Aorta (tissue), 5 donors: Measurements from ENCODE around the gene GAN. TPM values are rescaled to one million over a fixed set of nuclear protein-coding genes. Genes with fewer than 3 reads are reported as not detected.

Experiments used
- ATAC-seq: fragments of 200-7000 bp; cut with Tn5 transposase; one replicate; pipeline ENCODE4 v1.9.1; 2022; ENCODE audit warnings: moderate library complexity; ENCODE audit not compliant: low FRiP score
- DNase-seq, 2 donors: peaks; one replicate each; pipeline ENCODE4 v3.0.0-alpha.2; 2020
- H3K27ac ChIP-seq, 2 donors: one replicate each; pipeline ENCODE4 v1.5.1; 2013; ENCODE audit warnings: low read length in 2 of 2, mild to moderate bottlenecking in 2 of 2, moderate library complexity in 2 of 2, control low read depth in 1 of 2, inconsistent platforms in 1 of 2, low read depth in 1 of 2
- H3K27me3 ChIP-seq, 2 donors: one replicate each; pipeline ENCODE4 v1.6.1; 2013; ENCODE audit warnings: control low read depth in 1 of 2, low read length in 1 of 2, mild to moderate bottlenecking in 1 of 2, moderate library complexity in 1 of 2; ENCODE audit not compliant: insufficient read depth in 2 of 2, control insufficient read depth in 1 of 2
- H3K36me3 ChIP-seq, 2 donors: one replicate each; pipeline ENCODE4 v1.6.1; 2013; ENCODE audit warnings: control low read depth in 1 of 2, low read length in 1 of 2, mild to moderate bottlenecking in 1 of 2; ENCODE audit not compliant: insufficient read depth in 2 of 2, control insufficient read depth in 1 of 2
- H3K4me1 ChIP-seq, 2 donors: one replicate each; pipeline ENCODE4 v1.6.1; 2013; ENCODE audit warnings: low read length in 2 of 2, control low read depth in 1 of 2, mild to moderate bottlenecking in 1 of 2, moderate library complexity in 1 of 2; ENCODE audit not compliant: insufficient read depth in 2 of 2, control insufficient read depth in 1 of 2
- H3K4me3 ChIP-seq, 2 donors: one replicate each; pipeline ENCODE4 v1.5.1; 2013; ENCODE audit warnings: low read length in 2 of 2, control low read depth in 1 of 2, mild to moderate bottlenecking in 1 of 2
- H3K9me3 ChIP-seq: one replicate; pipeline ENCODE4 v1.6.1; 2013; ENCODE audit warnings: mild to moderate bottlenecking, low read length; ENCODE audit not compliant: control insufficient read depth
- WGBS, 2 donors: extraction: QIAGEN DNeasy Blood & Tissue Kit; methylation state at CpG; one replicate each; pipeline ENCODE4 v1.1.7; 2013; 5-methylcytosine and 5-hydroxymethylcytosine counted together
- intact Hi-C, 2 donors: fragments of 100-400 bp; cut with DNase I; formaldehyde crosslinking; loops; one replicate each; pipeline versions ENCODE4 v1.14.2 to v1.15.0; 2022
- long read RNA-seq, 2 donors: library from polyadenylated mRNA; unstranded; transcript quantifications; one replicate each; pipeline ENCODE4 v2.0.0, GENCODE V29; 2020 to 2021
- polyA plus RNA-seq, 2 donors: library from polyadenylated mRNA; stranded (reverse); fragments of 200-250 nt; gene quantifications; one replicate each; pipeline ENCODE4 v1.2.3, GENCODE V29; 2013
- total RNA-seq, 2 donors: library from RNA; stranded (reverse); fragmentation: NEBNext Ultra II Directional; extraction: Animal tissue kit (Norgen Biotek cat#: 25700); gene quantifications; one replicate each; pipeline ENCODE4 v1.2.1, GENCODE V29; 2021
- donor health status: healthy with polysubstance abuse.
- donor health status: Bipolar disorder and iron deficiency.
- donor health status: DM: no; HTN: no; CAD: no.
- donor health status: DM: no; HTN: no; CAD: no.
- donor health status: DM: yes; HTN: yes; CAD: no.

The GAN gene
- total RNA-seq (10 to 100 TPM; 11.5 to 11.9 TPM), polyA plus RNA-seq (1 to 10 TPM in 1 of 2 donors, under 1 TPM in 1; 0.87 to 1.5 TPM)
- long read RNA-seq, donor 1, partial matches to known transcripts = 0 of 8 reads
- long read RNA-seq, donor 1, other reads (novel, unspliced or antisense) = 8 of 8 reads
- long read RNA-seq, donor 2, full-length matches to known transcripts = 1 of 7 reads
- long read RNA-seq, donor 2, partial matches to known transcripts = 0 of 7 reads
- long read RNA-seq, donor 2, other reads (novel, unspliced or antisense) = 6 of 7 reads

GRCh38 chr16:81314603-81315270 lies at the start of gene GAN:
Gene GAN, plus strand, starts transcription at chr16:81314962. Its CDS starts 152 bp downstream, at chr16:81315114.
- Histone ChIP-seq H3K27ac (peak within 1 kb of the TSS in 1 of 2 donors; percentile 88), H3K27me3 (no peaks in the 10 kb centered on the region), H3K4me3 (peak within 1 kb of the TSS; percentile 86 to 93), H3K4me1 (peaks cover 0 to 3% of the 10 kb centered on the region in 2 donors), H3K9me3 (no peaks in the 10 kb centered on the region), H3K36me3 (no peaks in the 10 kb centered on the region)
- intact Hi-C loops = loop anchor here (10.0 kb wide), 3 partner anchors 130 to 280 kb away; partner anchors contain the start of genes GCSH (in 2 of the 2) and ATMIN (in 1 of the 2)
- DNase-seq (peak; percentile 97 to 98), ATAC-seq (peak; percentile 98)
- WGBS, 2 donors = 0% methylated on average over 60 to 75 of the region's 75 CpGs

GRCh38 chr16:81265052-81265451 lies 49.7 kb upstream of the GAN start:
- Histone ChIP-seq H3K4me1 (no peaks in the 10 kb centered on the region), H3K4me3 (no peak overlapping the region), H3K9me3 (no peaks in the 10 kb centered on the region), H3K27me3 (no peaks in the 10 kb centered on the region), H3K36me3 (no peaks in the 10 kb centered on the region), H3K27ac (no peak overlapping the region)
- no peak for DNase-seq
- no peak for ATAC-seq
- 93 to 97% methylated on average over 2 of the region's 2 CpGs for WGBS, 2 donors
- intact Hi-C loops = no loop called here

GRCh38 chr16:81265658-81266451 lies 48.9 kb upstream of the GAN start:
- H3K9me3 ChIP-seq = no peaks in the 10 kb centered on the region
- peak; percentile 64 to 82 for DNase-seq
- intact Hi-C loops = no loop called here
- 32 to 35% methylated on average over 5 of the region's 5 CpGs for WGBS, 2 donors
- peak; percentile 64 for ATAC-seq
- no peaks in the 10 kb centered on the region for H3K4me1 ChIP-seq
- H3K4me3 ChIP-seq = no peak overlapping the region
- H3K27me3 ChIP-seq = no peaks in the 10 kb centered on the region
- no peak overlapping the region for H3K27ac ChIP-seq
- H3K36me3 ChIP-seq = no peaks in the 10 kb centered on the region

- Histone ChIP-seq H3K27me3 (no peaks in the 10 kb centered on the region), H3K27ac (no peak overlapping the region), H3K36me3 (no peaks in the 10 kb centered on the region), H3K9me3 (no peaks in the 10 kb centered on the region), H3K4me1 (no peaks in the 10 kb centered on the region), H3K4me3 (no peak overlapping the region)
- no peak for ATAC-seq
- no peak for DNase-seq
- WGBS, 2 donors = 78% methylated on average over 7 of the region's 7 CpGs
- intact Hi-C loops = no loop called here
Measured at GRCh38 chr16:81266680-81267095, 48.1 kb upstream of the GAN start.

- Histone ChIP-seq H3K27me3 (no peaks in the 10 kb centered on the region), H3K4me1 (no peaks in the 10 kb centered on the region), H3K4me3 (no peak overlapping the region), H3K27ac (no peak overlapping the region), H3K9me3 (no peaks in the 10 kb centered on the region), H3K36me3 (no peaks in the 10 kb centered on the region)
- no peak for ATAC-seq
- intact Hi-C loops = no loop called here
- 95% methylated on average over 5 of the region's 5 CpGs for WGBS, 2 donors
- no peak for DNase-seq
Measured at GRCh38 chr16:81268509-81268908, 46.3 kb upstream of the GAN start.

GRCh38 chr16:81273223-81273950 lies 41.4 kb upstream of the GAN start:
- ATAC-seq (no peak), DNase-seq (peak in 1 of 2 donors; percentile 16)
- H3K9me3 ChIP-seq = no peaks in the 10 kb centered on the region
- intact Hi-C loops = no loop called here
- H3K27me3 ChIP-seq = peaks cover 0 to 1% of the 10 kb centered on the region in 2 donors
- no peak overlapping the region for H3K4me3 ChIP-seq
- no peak overlapping the region for H3K27ac ChIP-seq
- H3K4me1 ChIP-seq = no peaks in the 10 kb centered on the region
- no peaks in the 10 kb centered on the region for H3K36me3 ChIP-seq
- 28 to 31% methylated on average over 10 of the region's 10 CpGs for WGBS, 2 donors

- intact Hi-C loops = no loop called here
- Histone ChIP-seq H3K9me3 (no peaks in the 10 kb centered on the region), H3K4me1 (no peaks in the 10 kb centered on the region), H3K36me3 (no peaks in the 10 kb centered on the region), H3K27ac (no peak overlapping the region), H3K4me3 (no peak overlapping the region), H3K27me3 (peaks cover 0 to 1% of the 10 kb centered on the region in 2 donors)
- no peak for ATAC-seq
- WGBS, 2 donors = 88 to 90% methylated on average over 9 of the region's 9 CpGs
- DNase-seq = peak in 1 of 2 donors; percentile 51
Measured at GRCh38 chr16:81275064-81275532, 39.7 kb upstream of the GAN start.

GRCh38 chr16:81275795-81276194 lies 39.0 kb upstream of the GAN start:
- Histone ChIP-seq H3K36me3 (no peaks in the 10 kb centered on the region), H3K27ac (no peak overlapping the region), H3K4me3 (no peak overlapping the region), H3K4me1 (no peaks in the 10 kb centered on the region), H3K27me3 (peaks cover 0 to 1% of the 10 kb centered on the region in 2 donors), H3K9me3 (no peaks in the 10 kb centered on the region)
- ATAC-seq (no peak), DNase-seq (no peak)
- intact Hi-C loops = no loop called here
- 91 to 97% methylated on average over 9 of the region's 9 CpGs for WGBS, 2 donors
